ENCODE measurements around the gene SNHG17.

The SNHG17 gene

DNA sequence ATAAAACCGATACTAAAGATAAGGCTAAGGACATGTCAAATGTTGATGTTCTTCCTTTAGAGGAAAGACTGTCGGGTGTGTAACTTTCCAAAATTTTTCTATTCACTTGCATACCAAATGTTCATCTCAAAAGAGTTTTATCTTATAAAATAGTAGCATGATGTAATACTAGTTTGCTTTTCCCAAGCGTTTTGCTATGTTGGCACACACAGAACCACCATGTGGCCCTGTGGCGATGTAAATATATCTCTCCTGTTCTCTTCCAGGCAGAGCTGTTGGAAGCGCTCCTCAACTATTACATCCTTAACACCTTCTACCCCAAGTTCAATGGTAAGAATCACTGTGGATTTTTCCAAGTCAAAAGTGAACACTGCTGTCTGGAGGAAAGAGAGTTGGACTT is 62.3 kb downstream of the SNHG17 start:
- no peak for DNase-seq (ENCODE audit: low read depth)
